ENCODE data around the gene ZCCHC14. TPM values are rescaled to one million over a fixed set of nuclear protein-coding genes. Genes with fewer than 3 reads are reported as not detected.

Gene ZCCHC14
- total and polyA plus RNA-seq, 2 of the 8 experiments (the other 6 are each of a cell fraction or from before 2014, with no cell fraction given) = 8.2 to 28.2 TPM

GRCh38 chr16:87392821-87393679, 99.8 kb downstream of the ZCCHC14 start (continued):
- no peak for TF ChIP-seq SAP30 (IDR thresholded peaks at IDR 0.05; ENCODE audit: insufficient read depth, insufficient replicate concordance, low read length)
- no peak for TF ChIP-seq ATF2 (IDR thresholded peaks at IDR 0.05; ENCODE audit: low read length)
- no peak for TF ChIP-seq NANOG (IDR thresholded peaks at IDR 0.05; ENCODE audit: insufficient read depth, low read depth, low read length, poor library complexity, severe bottlenecking)
- no peak for TF ChIP-seq CHD7 (IDR thresholded peaks at IDR 0.05; ENCODE audit: insufficient replicate concordance, low read length)
- TF ChIP-seq SP1 (IDR thresholded peaks at IDR 0.05; ENCODE audit: low read depth, low read length) = no peak
- TF ChIP-seq SIX5 (IDR thresholded peaks at IDR 0.05; ENCODE audit: low read depth, low read length) = no peak
